Mucosa of stomach (tissue), 1 donor: ENCODE results near the gene SPIN1.
A peak's percentile ranks its signal among the peaks of the same experiment; 100 is the strongest.
"Not testable (repeated sequence)": the region's sequence is repeated elsewhere in the genome, so short reads cannot be mapped to it uniquely, and the experiment has no call there.

Experiments
- H3K27me3 ChIP-seq: one replicate; pipeline ENCODE4 v1.7.0; 2013; ENCODE audit warnings: mild to moderate bottlenecking, low read length; ENCODE audit not compliant: control insufficient read depth, insufficient read depth
- H3K36me3 ChIP-seq: one replicate; pipeline ENCODE4 v1.7.0; 2013; ENCODE audit warnings: low read length; ENCODE audit not compliant: control insufficient read depth, insufficient read depth
- H3K4me1 ChIP-seq: one replicate; pipeline ENCODE4 v1.7.0; 2013; ENCODE audit warnings: mild to moderate bottlenecking, low read length; ENCODE audit not compliant: control insufficient read depth, insufficient read depth
- H3K4me3 ChIP-seq: one replicate; pipeline ENCODE4 v1.7.0; 2013; ENCODE audit warnings: low read length
- H3K9ac ChIP-seq: one replicate; pipeline ENCODE4 v1.7.0; 2013; ENCODE audit warnings: mild to moderate bottlenecking, low read length, moderate library complexity
- H3K9me3 ChIP-seq: one replicate; pipeline ENCODE4 v1.7.0; 2013; ENCODE audit warnings: mild to moderate bottlenecking, low read length, moderate library complexity; ENCODE audit not compliant: control insufficient read depth
- donor health status: Pancreatic carcinoma.

Gene SPIN1

GRCh38 chr9:88388203-88388885 lies at the start of gene SPIN1:
Gene SPIN1, plus strand, starts transcription at chr9:88388444. Its CDS starts 38,096 bp downstream, at chr9:88426540.
- Histone ChIP-seq H3K27me3 (no peaks in the 10 kb centered on the region), H3K9ac (peak within 1 kb of the TSS; percentile 78), H3K36me3 (no peaks in the 10 kb centered on the region), H3K4me3 (peak within 1 kb of the TSS; percentile 84), H3K4me1 (peaks cover 8% of the 10 kb centered on the region), H3K9me3 (no peaks in the 10 kb centered on the region)

GRCh38 chr9:88339317-88339716 lies 48.9 kb upstream of the SPIN1 start:
- Histone ChIP-seq H3K9ac (no peak overlapping the region), H3K36me3 (no peaks in the 10 kb centered on the region), H3K27me3 (no peaks in the 10 kb centered on the region), H3K9me3 (no peaks in the 10 kb centered on the region), H3K4me1 (no peaks in the 10 kb centered on the region), H3K4me3 (no peak overlapping the region)

- H3K36me3 ChIP-seq, result no peaks in the 10 kb centered on the region
- H3K27me3 ChIP-seq, result no peaks in the 10 kb centered on the region
- H3K9ac ChIP-seq, result no peak overlapping the region
- no peak overlapping the region for H3K4me3 ChIP-seq
- no peaks in the 10 kb centered on the region for H3K9me3 ChIP-seq
- H3K4me1 ChIP-seq, result no peaks in the 10 kb centered on the region
These were observed 46.0 kb upstream of the SPIN1 start for GRCh38 chr9:88342246-88342645.

GRCh38 chr9:88344013-88344412 lies 44.2 kb upstream of the SPIN1 start:
- H3K36me3 ChIP-seq, result no peaks in the 10 kb centered on the region
- no peak overlapping the region for H3K4me3 ChIP-seq
- H3K9ac ChIP-seq, result no peak overlapping the region
- no peaks in the 10 kb centered on the region for H3K27me3 ChIP-seq
- H3K9me3 ChIP-seq, result no peaks in the 10 kb centered on the region
- no peaks in the 10 kb centered on the region for H3K4me1 ChIP-seq

GRCh38 chr9:88350354-88350753 lies 37.9 kb upstream of the SPIN1 start:
- H3K4me3 ChIP-seq, H3K36me3 ChIP-seq, H3K4me1 ChIP-seq, H3K9ac ChIP-seq, H3K27me3 ChIP-seq, H3K9me3 ChIP-seq: not testable (repeated sequence)

GRCh38 chr9:88355166-88355565 lies 33.1 kb upstream of the SPIN1 start:
- Histone ChIP-seq H3K36me3 (no peaks in the 10 kb centered on the region), H3K9me3 (no peaks in the 10 kb centered on the region)

GRCh38 chr9:88357250-88357649 lies 31.0 kb upstream of the SPIN1 start:
- not testable (repeated sequence) for H3K27me3 ChIP-seq, H3K9ac ChIP-seq, H3K36me3 ChIP-seq, H3K4me1 ChIP-seq, H3K4me3 ChIP-seq, H3K9me3 ChIP-seq

More at GRCh38 chr9:88355166-88355565, 33.1 kb upstream of the SPIN1 start:
- H3K9ac ChIP-seq, result no peak overlapping the region
- H3K4me1 ChIP-seq, result no peaks in the 10 kb centered on the region
- H3K27me3 ChIP-seq, result no peaks in the 10 kb centered on the region
- no peak overlapping the region for H3K4me3 ChIP-seq

- Histone ChIP-seq H3K27me3 (no peaks in the 10 kb centered on the region), H3K9ac (no peak overlapping the region), H3K9me3 (no peaks in the 10 kb centered on the region), H3K36me3 (no peaks in the 10 kb centered on the region), H3K4me1 (no peaks in the 10 kb centered on the region), H3K4me3 (no peak overlapping the region)
These were observed 29.5 kb upstream of the SPIN1 start for GRCh38 chr9:88358723-88359122.

- Histone ChIP-seq H3K9ac (no peak overlapping the region), H3K36me3 (no peaks in the 10 kb centered on the region), H3K27me3 (no peaks in the 10 kb centered on the region), H3K9me3 (no peaks in the 10 kb centered on the region), H3K4me3 (no peak overlapping the region), H3K4me1 (no peaks in the 10 kb centered on the region)
These were observed 28.3 kb upstream of the SPIN1 start for GRCh38 chr9:88359974-88360373.

- H3K27me3 ChIP-seq, result no peaks in the 10 kb centered on the region
- H3K36me3 ChIP-seq, result no peaks in the 10 kb centered on the region
- H3K9me3 ChIP-seq, result no peaks in the 10 kb centered on the region
- no peaks in the 10 kb centered on the region for H3K4me1 ChIP-seq
- H3K9ac ChIP-seq, result no peak overlapping the region
- H3K4me3 ChIP-seq, result no peak overlapping the region
These were observed 25.6 kb upstream of the SPIN1 start for GRCh38 chr9:88362681-88363080.

- Histone ChIP-seq H3K27me3 (no peaks in the 10 kb centered on the region), H3K4me3 (no peak overlapping the region), H3K9ac (no peak overlapping the region), H3K36me3 (no peaks in the 10 kb centered on the region), H3K9me3 (no peaks in the 10 kb centered on the region), H3K4me1 (no peaks in the 10 kb centered on the region)
These were observed 24.6 kb upstream of the SPIN1 start for GRCh38 chr9:88363661-88364060.

GRCh38 chr9:88364706-88365105 lies 23.5 kb upstream of the SPIN1 start:
- Histone ChIP-seq H3K9me3 (no peaks in the 10 kb centered on the region), H3K4me3 (no peak overlapping the region), H3K9ac (no peak overlapping the region), H3K27me3 (no peaks in the 10 kb centered on the region), H3K4me1 (no peaks in the 10 kb centered on the region), H3K36me3 (no peaks in the 10 kb centered on the region)

GRCh38 chr9:88370346-88370745 lies 17.9 kb upstream of the SPIN1 start:
- Histone ChIP-seq H3K27me3 (no peaks in the 10 kb centered on the region), H3K4me3 (no peak overlapping the region), H3K36me3 (no peaks in the 10 kb centered on the region), H3K4me1 (no peaks in the 10 kb centered on the region), H3K9me3 (no peaks in the 10 kb centered on the region), H3K9ac (no peak overlapping the region)
